ENCODE data around the gene ING5. TPM values are rescaled to one million over a fixed set of nuclear protein-coding genes. Genes with fewer than 3 reads are reported as not detected.

Gene ING5
- total RNA-seq, 2 donors from 2014 or later = 27.3 to 64.8 TPM

GRCh38 chr2:241734467-241735208 is 32.8 kb downstream of the ING5 start, which contains the start of gene D2HGDH:
Gene D2HGDH, plus strand, starts transcription at chr2:241734630. Its CDS starts 595 bp downstream, at chr2:241735225.
- DNase-seq (ENCODE audit: low spot score) = peak; percentile 70
- peaks cover 4 to 19% of the 10 kb centered on the region in 2 donors for H3K4me1 ChIP-seq (ENCODE audit: control insufficient read depth in 1 of 2, low read depth in 2 of 2)
- TF ChIP-seq, protein P1, sequence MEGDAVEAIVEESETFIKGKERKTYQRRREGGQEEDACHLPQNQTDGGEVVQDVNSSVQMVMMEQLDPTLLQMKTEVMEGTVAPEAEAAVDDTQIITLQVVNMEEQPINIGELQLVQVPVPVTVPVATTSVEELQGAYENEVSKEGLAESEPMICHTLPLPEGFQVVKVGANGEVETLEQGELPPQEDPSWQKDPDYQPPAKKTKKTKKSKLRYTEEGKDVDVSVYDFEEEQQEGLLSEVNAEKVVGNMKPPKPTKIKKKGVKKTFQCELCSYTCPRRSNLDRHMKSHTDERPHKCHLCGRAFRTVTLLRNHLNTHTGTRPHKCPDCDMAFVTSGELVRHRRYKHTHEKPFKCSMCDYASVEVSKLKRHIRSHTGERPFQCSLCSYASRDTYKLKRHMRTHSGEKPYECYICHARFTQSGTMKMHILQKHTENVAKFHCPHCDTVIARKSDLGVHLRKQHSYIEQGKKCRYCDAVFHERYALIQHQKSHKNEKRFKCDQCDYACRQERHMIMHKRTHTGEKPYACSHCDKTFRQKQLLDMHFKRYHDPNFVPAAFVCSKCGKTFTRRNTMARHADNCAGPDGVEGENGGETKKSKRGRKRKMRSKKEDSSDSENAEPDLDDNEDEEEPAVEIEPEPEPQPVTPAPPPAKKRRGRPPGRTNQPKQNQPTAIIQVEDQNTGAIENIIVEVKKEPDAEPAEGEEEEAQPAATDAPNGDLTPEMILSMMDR (IDR thresholded peaks at IDR 0.05) = no peak
- no peaks in the 10 kb centered on the region for H3K27me3 ChIP-seq (replicated peaks; ENCODE audit: insufficient read depth)
- H3K4me3 ChIP-seq = peak within 1 kb of the TSS; percentile 99
- no peaks in the 10 kb centered on the region for H3K9me3 ChIP-seq
- no peaks in the 10 kb centered on the region for H3K36me3 ChIP-seq
- peak; percentile 93 for ATAC-seq (ENCODE audit: insufficient number of reproducible peaks, low FRiP score, low read depth)
- peak within 1 kb of the TSS; percentile 76 to 77 for H3K27ac ChIP-seq

- Histone ChIP-seq H3K27ac (no peak overlapping the region), H3K36me3 (no peaks in the 10 kb centered on the region), H3K27me3 (replicated peaks; ENCODE audit: insufficient read depth) (no peaks in the 10 kb centered on the region), H3K4me1 (ENCODE audit: control insufficient read depth in 1 of 2, low read depth in 2 of 2) (peaks cover 4 to 19% of the 10 kb centered on the region in 2 donors), H3K4me3 (no peak overlapping the region), H3K9me3 (no peaks in the 10 kb centered on the region)
- ATAC-seq (ENCODE audit: insufficient number of reproducible peaks, low FRiP score, low read depth) = no peak
- no peak for DNase-seq (ENCODE audit: low spot score)
- TF ChIP-seq, protein P1 (IDR thresholded peaks at IDR 0.05) = no peak
Observed at GRCh38 chr2:241736111-241736510, 34.3 kb downstream of the ING5 start.

GRCh38 chr2:241738040-241738686 is 36.3 kb downstream of the ING5 start:
- no peaks in the 10 kb centered on the region for H3K27me3 ChIP-seq (replicated peaks; ENCODE audit: insufficient read depth)
- TF ChIP-seq, protein P1 (IDR thresholded peaks at IDR 0.05) = no peak
- H3K9me3 ChIP-seq = no peaks in the 10 kb centered on the region
- H3K4me3 ChIP-seq = no peak overlapping the region
- ATAC-seq (ENCODE audit: insufficient number of reproducible peaks, low FRiP score, low read depth) (no peak), DNase-seq (ENCODE audit: low spot score) (no peak)
- H3K4me1 ChIP-seq (ENCODE audit: control insufficient read depth in 1 of 2, low read depth in 2 of 2) = peaks cover 4 to 19% of the 10 kb centered on the region in 2 donors
- no peaks in the 10 kb centered on the region for H3K36me3 ChIP-seq
- H3K27ac ChIP-seq = no peak overlapping the region

DNA sequence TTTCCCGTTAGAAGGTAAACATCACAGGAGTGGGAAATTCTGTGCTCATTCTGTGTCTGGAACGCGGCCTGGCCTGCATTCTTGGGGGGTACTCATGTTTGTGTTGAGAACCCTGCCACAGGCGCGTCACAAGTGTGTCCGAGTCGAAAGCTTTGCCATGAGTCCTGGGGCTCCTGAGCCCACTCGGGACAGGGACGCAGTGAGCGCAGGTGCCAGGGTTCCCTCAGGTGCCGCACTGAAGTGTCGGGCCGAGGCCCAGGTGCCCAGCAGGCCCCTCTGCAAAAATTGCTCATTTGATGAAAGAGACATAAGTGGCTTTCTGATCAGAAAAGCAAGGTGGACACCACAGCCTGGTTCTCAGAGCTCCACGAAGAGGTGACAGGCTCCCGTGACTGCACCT is 37.3 kb downstream of the ING5 start:
- Histone ChIP-seq H3K36me3 (peaks cover 6% of the 10 kb centered on the region), H3K4me1 (ENCODE audit: control insufficient read depth in 1 of 2, low read depth in 2 of 2) (peaks cover 0 to 15% of the 10 kb centered on the region in 2 donors), H3K9me3 (no peaks in the 10 kb centered on the region), H3K4me3 (no peak overlapping the region), H3K27me3 (replicated peaks; ENCODE audit: insufficient read depth) (no peaks in the 10 kb centered on the region), H3K27ac (no peak overlapping the region)
- DNase-seq (ENCODE audit: low spot score) (no peak), ATAC-seq (ENCODE audit: insufficient number of reproducible peaks, low FRiP score, low read depth) (no peak)
- TF ChIP-seq, protein P1 (IDR thresholded peaks at IDR 0.05) = no peak

- no peak for DNase-seq (ENCODE audit: low spot score)
- TF ChIP-seq, protein P1 (IDR thresholded peaks at IDR 0.05) = no peak
- Histone ChIP-seq H3K27me3 (replicated peaks; ENCODE audit: insufficient read depth) (no peaks in the 10 kb centered on the region), H3K4me3 (no peak overlapping the region), H3K4me1 (ENCODE audit: control insufficient read depth in 1 of 2, low read depth in 2 of 2) (peaks cover 0 to 15% of the 10 kb centered on the region in 2 donors), H3K9me3 (no peaks in the 10 kb centered on the region), H3K36me3 (peaks cover 11% of the 10 kb centered on the region), H3K27ac (no peak overlapping the region)
- no peak for ATAC-seq (ENCODE audit: insufficient number of reproducible peaks, low FRiP score, low read depth)
Observed at GRCh38 chr2:241739651-241740050, 37.8 kb downstream of the ING5 start.

All from thoracic aorta (tissue), 2 donors.